Activated naive CD8-positive, alpha-beta T cell treated with anti-CD3 and anti-CD28 coated beads for 36 hours (primary cell): Measurements from ENCODE around the gene C2CD2. TPM values are rescaled to one million over a fixed set of nuclear protein-coding genes. Genes with fewer than 3 reads are reported as not detected.

Source experiments
- DNase-seq: peaks from one replicate; pipeline ENCODE4 v3.0.0; 2021
- H3K27ac Mint-ChIP-seq: one replicate; pipeline ENCODE4 v1.8.0; 2022; ENCODE audit warnings: mild to moderate bottlenecking, moderate library complexity, mixed read lengths
- H3K27me3 Mint-ChIP-seq: one replicate; pipeline ENCODE4 v1.8.0; 2022; ENCODE audit warnings: mild to moderate bottlenecking, mixed read lengths
- H3K36me3 Mint-ChIP-seq: one replicate; pipeline ENCODE4 v1.8.0; 2021; ENCODE audit warnings: mild to moderate bottlenecking, mixed read lengths
- H3K4me1 Mint-ChIP-seq: one replicate; pipeline ENCODE4 v1.8.0; 2021; ENCODE audit warnings: mixed read lengths
- H3K4me3 Mint-ChIP-seq: one replicate; pipeline ENCODE4 v1.8.0; 2022; ENCODE audit warnings: mild to moderate bottlenecking, moderate library complexity, mixed read lengths
- H3K9me3 Mint-ChIP-seq: one replicate; pipeline ENCODE4 v1.8.0; 2022; ENCODE audit warnings: mixed read lengths
- total RNA-seq, 2 experiments: library from RNA; stranded (reverse); gene quantifications; one replicate each; pipeline ENCODE4 v1.2.3, GENCODE V29; 2021

Gene C2CD2
- total RNA-seq, 2 experiments from 2014 or later, result 6.3 to 7.6 TPM

DNA sequence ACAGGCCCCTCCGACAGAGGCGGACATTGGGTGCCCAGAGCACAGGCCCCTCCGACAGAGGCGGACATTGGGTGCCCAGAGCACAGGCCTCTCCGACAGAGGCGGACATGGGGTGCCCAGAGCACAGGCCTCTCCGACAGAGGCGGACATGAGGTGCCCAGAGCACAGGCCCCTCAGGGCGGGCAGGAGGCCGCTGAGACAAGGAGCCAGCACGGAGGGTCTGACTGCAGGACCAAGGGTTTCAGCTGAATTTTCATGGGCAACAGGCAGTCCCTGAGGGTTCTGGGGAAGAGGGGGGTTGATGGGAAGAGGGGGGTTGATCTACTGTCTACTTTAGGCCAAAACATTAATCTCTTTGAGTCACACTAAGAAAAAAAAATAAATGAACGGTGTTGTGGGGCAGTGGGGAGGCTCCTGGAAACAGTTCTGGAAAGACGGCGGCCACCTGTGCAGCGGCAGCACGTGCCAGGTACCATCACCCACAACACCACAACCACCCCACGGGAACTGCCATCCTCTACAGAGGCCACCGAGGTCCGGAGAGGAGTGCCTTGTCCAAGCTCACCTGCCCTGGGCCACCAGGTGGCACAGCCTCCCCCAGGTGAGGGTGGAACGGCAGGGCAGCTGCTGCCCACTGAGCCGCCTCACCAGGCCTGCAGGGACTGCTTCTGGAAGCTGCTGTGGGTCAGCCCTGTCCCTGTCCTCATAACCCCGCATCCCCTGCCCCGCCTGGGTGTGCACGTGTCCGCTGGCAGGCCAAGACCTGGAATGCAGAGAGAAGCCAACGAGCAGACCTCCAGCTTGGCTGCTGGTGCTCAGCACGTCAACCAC, 95.1 kb downstream of the C2CD2 start:
- no peaks in the 10 kb centered on the region for H3K27me3 Mint-ChIP-seq
- no peak overlapping the region for H3K27ac Mint-ChIP-seq
- H3K4me1 Mint-ChIP-seq, result peaks cover 2% of the 10 kb centered on the region
- peaks cover 6% of the 10 kb centered on the region for H3K36me3 Mint-ChIP-seq
- H3K9me3 Mint-ChIP-seq, result no peaks in the 10 kb centered on the region
- DNase-seq, result no peak
- H3K4me3 Mint-ChIP-seq, result no peak overlapping the region

DNA sequence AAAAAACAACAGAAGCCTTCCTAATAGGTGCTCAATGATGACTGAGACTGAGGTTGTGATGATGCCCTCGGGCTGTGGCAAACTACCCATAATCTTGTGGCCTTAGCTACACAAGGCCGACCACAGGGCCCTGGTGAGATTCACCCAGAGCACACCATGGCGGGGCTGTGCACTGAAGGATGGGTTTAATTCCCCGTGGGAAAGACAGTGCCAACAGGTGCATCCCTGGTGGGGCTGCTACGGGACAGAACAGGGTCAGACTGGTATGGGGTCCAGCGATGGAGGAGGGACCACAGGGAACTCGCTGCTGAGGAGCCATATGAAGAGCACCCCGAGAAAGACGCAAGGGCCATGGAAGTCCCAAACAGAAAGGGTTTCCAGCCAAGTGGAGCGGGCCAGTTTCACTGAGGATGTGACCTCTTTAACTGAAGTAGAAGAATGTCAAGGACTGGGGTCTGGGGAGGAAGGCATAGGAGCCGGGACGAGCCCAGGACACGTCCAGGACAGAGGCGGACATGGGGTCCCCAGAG, 96.0 kb downstream of the C2CD2 start:
- no peak overlapping the region for H3K4me3 Mint-ChIP-seq
- H3K27me3 Mint-ChIP-seq, result no peaks in the 10 kb centered on the region
- peaks cover 6% of the 10 kb centered on the region for H3K36me3 Mint-ChIP-seq
- H3K9me3 Mint-ChIP-seq, result no peaks in the 10 kb centered on the region
- H3K4me1 Mint-ChIP-seq, result peaks cover 2% of the 10 kb centered on the region
- no peak for DNase-seq
- no peak overlapping the region for H3K27ac Mint-ChIP-seq

DNA sequence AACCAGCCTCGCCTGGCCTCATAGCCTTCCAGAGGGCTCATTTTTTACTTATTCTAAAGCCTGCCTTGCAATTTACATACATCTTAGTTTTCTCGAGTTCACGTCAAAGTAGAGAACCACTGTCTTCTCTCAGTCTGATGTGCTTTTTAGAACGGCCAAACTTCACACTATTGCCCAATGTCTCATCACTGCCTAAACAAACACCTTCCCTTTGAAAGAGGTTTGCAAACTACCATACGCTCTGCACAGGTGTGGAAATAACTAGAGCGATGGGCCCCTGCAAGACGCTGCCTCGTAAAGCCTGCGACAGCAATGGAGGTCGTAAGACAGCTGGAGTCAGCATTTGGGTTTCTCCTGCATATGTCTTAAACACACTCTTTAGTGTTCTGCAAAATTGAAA, 97.2 kb downstream of the C2CD2 start:
- Mint-ChIP-seq H3K27me3 (no peaks in the 10 kb centered on the region), H3K4me3 (no peak overlapping the region), H3K36me3 (peaks cover 6% of the 10 kb centered on the region), H3K4me1 (no peaks in the 10 kb centered on the region), H3K27ac (no peak overlapping the region), H3K9me3 (no peaks in the 10 kb centered on the region)
- no peak for DNase-seq

DNA sequence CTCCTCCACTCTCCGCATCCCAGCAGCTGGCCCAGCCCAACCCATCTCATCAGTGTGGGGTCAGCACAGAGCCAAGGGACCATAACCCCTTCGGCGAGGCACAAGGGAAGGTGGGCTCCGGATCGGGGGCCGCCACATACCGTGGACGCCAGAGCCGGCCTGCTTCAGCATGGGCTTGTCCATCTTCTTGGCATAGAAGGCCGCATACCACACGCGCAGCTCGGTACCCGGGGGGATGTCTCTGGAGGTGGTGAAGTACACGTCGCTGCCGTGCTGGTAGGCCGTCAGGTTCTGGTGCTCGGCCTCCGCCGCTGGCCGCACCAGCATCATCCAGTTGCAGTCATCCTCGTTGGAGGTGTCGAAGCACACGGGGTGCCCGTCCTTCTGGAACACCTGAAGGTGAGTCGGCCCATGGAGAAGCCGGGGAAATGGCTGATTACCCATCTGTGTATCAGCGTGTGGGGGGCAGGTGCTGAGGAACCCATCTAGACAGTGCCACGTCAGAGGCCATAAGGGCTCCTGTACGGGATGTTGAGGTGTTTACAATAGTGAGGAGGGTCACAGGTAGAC, 99.3 kb downstream of the C2CD2 start:
- peaks cover 6% of the 10 kb centered on the region for H3K36me3 Mint-ChIP-seq
- H3K27me3 Mint-ChIP-seq, result no peaks in the 10 kb centered on the region
- no peak overlapping the region for H3K27ac Mint-ChIP-seq
- no peak overlapping the region for H3K4me3 Mint-ChIP-seq
- no peaks in the 10 kb centered on the region for H3K9me3 Mint-ChIP-seq
- DNase-seq, result no peak
- H3K4me1 Mint-ChIP-seq, result no peaks in the 10 kb centered on the region

DNA sequence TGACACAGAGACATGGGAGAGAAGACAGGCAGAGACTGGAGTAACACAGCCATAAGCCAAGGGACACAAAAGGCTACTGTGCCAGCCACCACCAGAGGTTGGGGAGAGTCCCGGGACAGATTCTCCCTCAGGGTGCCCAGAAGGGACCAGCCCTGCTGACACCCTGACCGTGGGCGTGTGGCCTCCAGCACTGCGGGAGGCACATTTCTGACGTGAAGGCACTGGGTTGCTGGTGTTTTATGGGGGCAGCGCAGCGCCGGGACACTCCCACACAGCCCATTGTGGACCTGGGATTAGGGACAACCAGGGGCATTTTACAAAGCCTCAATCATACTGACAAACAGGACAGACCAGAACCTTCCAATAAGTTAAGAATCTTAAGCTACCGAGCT, 100.9 kb downstream of the C2CD2 start:
- no peak overlapping the region for H3K4me3 Mint-ChIP-seq
- DNase-seq, result no peak
- H3K27me3 Mint-ChIP-seq, result no peaks in the 10 kb centered on the region
- no peaks in the 10 kb centered on the region for H3K9me3 Mint-ChIP-seq
- H3K36me3 Mint-ChIP-seq, result peaks cover 6% of the 10 kb centered on the region
- no peak overlapping the region for H3K27ac Mint-ChIP-seq
- H3K4me1 Mint-ChIP-seq, result no peaks in the 10 kb centered on the region

DNA sequence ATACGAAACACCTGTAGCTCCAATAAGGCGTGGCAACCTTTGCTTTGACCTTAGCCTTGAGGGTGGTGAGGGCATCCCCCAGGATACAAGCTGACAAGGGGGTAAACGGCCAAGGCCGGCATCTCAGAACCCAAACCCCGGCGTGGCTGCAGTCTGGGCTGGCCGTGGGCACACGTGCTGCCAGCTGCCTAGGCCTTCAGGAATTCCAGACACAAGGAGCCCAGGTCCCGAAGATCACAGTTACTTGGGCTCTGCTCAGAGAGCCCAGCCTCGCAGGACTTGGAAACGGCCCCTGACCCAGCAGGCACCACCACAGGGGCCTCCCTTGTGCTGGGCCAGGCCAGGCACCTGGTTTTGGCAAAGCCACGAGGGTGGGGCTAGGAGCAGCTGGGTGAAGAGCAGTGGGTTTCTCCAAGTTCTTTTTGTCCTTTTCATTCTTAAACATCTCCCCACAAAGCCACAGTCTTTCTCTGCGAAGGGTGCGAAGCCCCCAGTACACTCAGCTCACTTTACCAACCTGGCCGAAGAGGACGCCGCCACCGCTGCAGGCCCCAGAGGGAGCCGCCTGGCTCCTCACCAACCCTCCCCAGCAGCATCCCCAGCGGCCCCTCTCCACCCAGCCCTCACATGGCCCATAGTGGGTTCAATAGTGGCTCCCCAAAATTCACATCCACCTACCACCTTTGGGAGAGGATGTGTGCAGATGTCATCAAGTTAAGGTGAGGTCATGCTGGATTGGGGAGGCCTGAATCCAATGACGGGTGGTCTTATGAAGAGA, 101.5 kb downstream of the C2CD2 start:
- H3K4me3 Mint-ChIP-seq, result no peak overlapping the region
- H3K36me3 Mint-ChIP-seq, result peaks cover 6% of the 10 kb centered on the region
- no peaks in the 10 kb centered on the region for H3K27me3 Mint-ChIP-seq
- no peak for DNase-seq
- H3K27ac Mint-ChIP-seq, result no peak overlapping the region
- H3K4me1 Mint-ChIP-seq, result no peaks in the 10 kb centered on the region
- H3K9me3 Mint-ChIP-seq, result no peaks in the 10 kb centered on the region

DNA sequence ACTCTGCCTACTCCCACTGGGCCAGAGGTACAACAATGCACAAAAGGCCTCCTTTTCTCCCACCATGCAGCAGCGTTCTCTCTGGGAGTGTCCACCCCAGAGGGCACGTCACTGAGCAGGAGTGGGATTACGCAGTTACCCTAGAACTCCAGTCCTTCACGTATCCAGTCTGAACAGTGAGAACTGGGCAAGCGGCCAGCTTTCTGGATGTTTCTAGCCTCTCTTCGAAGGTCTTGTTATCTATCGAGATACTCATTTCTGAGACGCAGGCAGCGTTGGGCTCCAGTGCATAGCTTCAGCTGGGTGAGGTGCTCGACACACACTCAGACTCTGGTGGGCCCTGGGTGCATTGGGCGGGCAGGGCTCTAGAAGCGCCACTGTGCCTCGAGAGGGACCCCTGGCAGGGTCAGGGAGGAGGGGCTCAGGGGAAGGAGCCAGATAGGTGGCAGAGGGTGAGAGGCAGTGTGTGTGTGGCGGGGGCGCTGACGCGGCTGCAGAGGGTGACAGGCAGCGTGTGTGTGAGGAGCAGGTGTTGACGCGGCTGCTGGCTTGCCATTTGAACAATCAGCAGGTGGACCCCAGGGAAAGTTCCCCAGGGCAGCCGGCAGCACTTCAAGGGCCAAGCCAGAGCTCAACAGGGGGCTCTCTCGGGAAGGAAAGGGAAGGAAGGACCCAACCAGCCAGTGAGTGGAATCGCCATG, 102.6 kb downstream of the C2CD2 start:
- Mint-ChIP-seq H3K36me3 (peaks cover 6% of the 10 kb centered on the region), H3K4me1 (no peaks in the 10 kb centered on the region), H3K4me3 (no peak overlapping the region), H3K27me3 (no peaks in the 10 kb centered on the region), H3K27ac (no peak overlapping the region), H3K9me3 (no peaks in the 10 kb centered on the region)
- no peak for DNase-seq

DNA sequence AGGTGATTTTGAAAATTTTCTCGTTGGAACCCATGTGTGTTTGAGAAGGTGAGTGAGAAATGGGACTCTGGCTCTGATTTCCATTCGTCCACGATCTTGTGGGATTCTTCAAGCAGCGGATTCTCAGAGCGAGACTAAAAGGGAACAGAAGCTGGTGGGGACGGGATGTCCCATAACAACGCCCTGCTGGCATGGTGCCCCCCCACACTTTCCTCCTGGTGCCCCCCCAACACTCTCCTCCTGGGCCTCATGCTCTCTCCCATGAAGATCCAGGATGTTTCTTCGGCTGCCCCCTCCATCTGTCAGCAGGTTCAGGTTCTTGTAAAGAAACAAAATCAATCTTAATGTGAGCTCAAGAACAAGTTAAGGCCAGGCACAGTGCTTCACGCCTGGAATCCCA, 103.7 kb downstream of the C2CD2 start:
- DNase-seq, result no peak
- H3K4me3 Mint-ChIP-seq, result no peak overlapping the region
- no peaks in the 10 kb centered on the region for H3K9me3 Mint-ChIP-seq
- no peaks in the 10 kb centered on the region for H3K4me1 Mint-ChIP-seq
- no peak overlapping the region for H3K27ac Mint-ChIP-seq
- H3K27me3 Mint-ChIP-seq, result no peaks in the 10 kb centered on the region
- peaks cover 6% of the 10 kb centered on the region for H3K36me3 Mint-ChIP-seq

DNA sequence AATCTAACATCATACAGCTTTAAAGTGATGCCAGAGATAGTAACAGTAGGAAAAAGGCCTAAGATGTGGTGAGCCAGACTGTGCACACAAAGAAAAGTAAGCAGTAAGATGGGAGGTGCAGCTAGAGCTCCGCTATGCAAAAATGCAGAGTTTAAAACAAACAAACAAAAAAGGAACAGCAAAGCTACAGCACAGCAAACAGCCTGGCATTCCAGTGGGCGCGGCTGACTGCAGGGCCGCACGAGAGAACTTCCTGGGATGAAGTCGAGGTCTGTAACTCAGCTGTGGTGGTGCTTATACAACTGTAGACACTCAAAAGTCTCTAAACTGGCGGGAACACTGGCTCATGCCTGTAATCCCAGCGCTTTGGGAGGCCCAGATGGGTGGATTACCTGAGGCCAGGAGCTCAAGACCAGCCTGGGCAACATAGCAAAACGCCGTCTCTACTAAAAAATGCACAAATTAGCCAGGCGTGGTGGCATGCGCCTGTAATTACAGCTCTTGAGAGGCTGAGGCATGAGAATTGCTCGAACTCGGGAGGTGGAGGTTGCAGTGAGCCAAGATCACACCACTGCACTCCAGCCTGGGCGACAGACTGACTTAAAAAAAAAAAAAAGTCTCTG, 104.7 kb downstream of the C2CD2 start:
- Mint-ChIP-seq H3K4me3 (no peak overlapping the region), H3K36me3 (peaks cover 1% of the 10 kb centered on the region), H3K27ac (no peak overlapping the region), H3K27me3 (no peaks in the 10 kb centered on the region), H3K4me1 (no peaks in the 10 kb centered on the region), H3K9me3 (no peaks in the 10 kb centered on the region)
- no peak for DNase-seq

DNA sequence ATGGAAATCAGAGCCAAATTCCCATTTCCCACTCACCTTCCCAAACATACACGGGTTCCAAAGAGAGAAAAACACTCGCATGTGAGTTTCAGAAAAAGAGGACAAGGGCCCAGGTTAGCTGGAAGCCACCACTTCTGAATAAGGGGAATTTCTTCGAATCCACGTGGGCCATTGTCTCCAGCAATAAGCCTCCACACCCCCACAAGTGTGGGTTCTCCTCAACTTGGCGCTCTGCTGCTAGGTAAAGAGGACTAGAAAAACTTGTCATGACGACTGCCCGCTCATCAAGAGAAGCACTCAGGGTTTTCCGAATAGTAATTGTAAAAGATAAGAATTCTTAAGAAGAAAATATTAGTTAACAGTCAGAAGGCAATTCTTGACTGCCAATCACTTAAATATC, 105.3 kb downstream of the C2CD2 start:
- Mint-ChIP-seq H3K27ac (no peak overlapping the region), H3K36me3 (peaks cover 6% of the 10 kb centered on the region), H3K4me3 (no peak overlapping the region), H3K9me3 (no peaks in the 10 kb centered on the region), H3K4me1 (no peaks in the 10 kb centered on the region), H3K27me3 (no peaks in the 10 kb centered on the region)
- DNase-seq, result no peak

DNA sequence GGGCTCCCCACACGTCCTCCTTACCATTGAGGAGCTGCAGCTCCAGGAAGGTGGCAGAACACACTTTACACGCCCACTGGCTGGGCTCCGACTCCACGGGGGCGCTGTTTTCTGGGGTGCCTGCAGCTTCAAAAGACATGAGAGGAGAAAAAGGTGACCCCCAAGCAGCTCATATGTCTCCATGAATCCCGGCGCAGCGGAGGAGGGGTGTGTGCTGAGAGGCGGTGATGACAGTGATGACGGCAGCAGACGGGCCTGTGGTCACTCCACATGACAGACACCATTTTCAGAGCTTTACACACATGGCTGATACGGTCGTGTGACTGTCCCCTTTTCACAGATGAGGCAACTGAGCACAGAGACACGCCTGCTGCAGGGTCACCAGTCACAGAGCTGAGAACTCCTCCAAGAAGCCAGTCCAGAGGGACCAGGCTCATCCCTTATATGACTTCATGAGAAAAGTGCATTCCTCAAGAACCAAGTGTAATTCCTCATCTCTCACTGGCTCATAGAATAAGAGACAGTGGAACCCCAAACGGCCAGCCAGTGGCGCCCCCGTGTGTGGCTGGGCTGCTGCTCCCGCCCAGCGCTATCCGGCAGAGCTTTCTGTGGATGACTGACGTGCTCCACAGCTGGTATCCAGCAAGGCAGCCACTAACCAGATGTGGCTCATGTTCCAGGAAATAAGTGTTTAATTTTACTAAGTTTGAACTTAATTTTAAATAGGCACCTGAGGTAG, 106.6 kb downstream of the C2CD2 start:
- Mint-ChIP-seq H3K27me3 (no peaks in the 10 kb centered on the region), H3K4me1 (no peaks in the 10 kb centered on the region), H3K36me3 (peaks cover 13% of the 10 kb centered on the region), H3K27ac (no peak overlapping the region), H3K4me3 (no peak overlapping the region), H3K9me3 (no peaks in the 10 kb centered on the region)
- no peak for DNase-seq

DNA sequence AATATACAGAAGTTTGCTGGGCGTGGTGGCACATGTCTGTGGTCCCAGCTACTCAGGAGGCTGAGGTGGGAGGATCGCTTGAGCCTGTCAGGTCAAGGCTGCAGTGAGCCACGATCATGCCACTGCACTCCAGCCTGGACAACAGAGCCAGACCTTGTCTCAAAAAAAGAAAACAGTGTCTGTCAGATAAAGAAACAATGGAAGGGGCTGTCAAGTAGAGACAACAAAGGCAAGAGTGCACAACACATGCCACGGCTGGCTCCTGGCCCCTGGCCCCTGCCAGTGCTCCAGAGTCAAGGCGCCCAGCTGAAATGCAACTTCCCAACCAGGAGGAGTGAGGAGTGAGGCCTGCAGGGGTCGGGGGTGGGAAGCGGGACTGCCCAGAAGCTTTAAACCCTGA, 107.3 kb downstream of the C2CD2 start:
- Mint-ChIP-seq H3K36me3 (peaks cover 17% of the 10 kb centered on the region), H3K27me3 (no peaks in the 10 kb centered on the region), H3K4me3 (no peak overlapping the region), H3K4me1 (no peaks in the 10 kb centered on the region), H3K9me3 (no peaks in the 10 kb centered on the region), H3K27ac (no peak overlapping the region)
- no peak for DNase-seq

DNA sequence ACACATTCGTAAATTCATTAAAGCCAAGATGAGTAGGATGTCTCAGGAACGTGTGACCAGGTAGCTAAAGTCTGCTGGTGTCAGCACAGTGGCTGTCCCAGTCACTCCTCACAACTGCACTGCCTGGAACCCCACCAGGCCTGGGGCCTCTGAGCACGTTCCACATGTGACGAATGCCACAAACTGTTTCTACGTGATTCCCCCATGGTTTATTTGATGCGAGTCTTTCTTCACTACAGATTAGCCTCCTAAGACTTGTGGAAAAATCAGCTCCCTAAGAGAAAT, 107.8 kb downstream of the C2CD2 start:
- Mint-ChIP-seq H3K4me1 (no peaks in the 10 kb centered on the region), H3K27me3 (no peaks in the 10 kb centered on the region), H3K27ac (no peak overlapping the region), H3K9me3 (peaks cover 5% of the 10 kb centered on the region), H3K4me3 (no peak overlapping the region), H3K36me3 (peaks cover 22% of the 10 kb centered on the region)
- DNase-seq, result no peak

DNA sequence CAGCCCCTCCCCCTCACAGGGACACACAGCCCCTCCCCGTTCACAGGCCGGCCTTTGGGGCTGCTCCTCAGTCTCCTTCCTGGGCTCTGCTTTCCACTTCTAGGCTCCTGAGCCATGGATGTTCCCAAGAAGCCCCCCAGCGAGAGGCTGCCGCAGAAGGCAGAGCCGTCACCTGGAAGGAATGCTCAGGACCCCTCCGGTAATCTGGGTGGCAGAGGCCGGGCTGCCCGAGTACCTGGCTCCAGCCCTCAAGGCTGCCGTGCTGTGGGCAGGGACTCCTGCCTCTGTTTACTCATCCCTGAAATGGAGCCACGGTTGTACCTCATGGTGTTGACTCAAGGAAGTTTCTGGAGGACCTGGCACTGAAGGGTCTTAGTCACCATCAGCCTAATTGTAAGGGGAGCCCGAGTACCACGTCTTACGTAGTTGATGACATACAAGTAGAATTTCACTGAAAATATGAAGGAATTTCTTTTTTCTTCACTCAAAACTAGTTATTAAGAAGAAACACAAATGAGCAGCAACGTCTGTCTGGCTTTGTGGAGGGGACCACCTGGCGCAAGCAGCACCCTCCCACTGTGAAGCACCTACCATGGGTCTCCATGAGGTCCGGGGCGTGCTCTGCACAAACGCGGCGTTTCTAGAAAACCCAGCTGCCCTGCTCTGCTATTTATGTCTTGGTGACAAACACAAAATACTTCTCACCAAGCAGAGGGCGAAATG, 108.3 kb downstream of the C2CD2 start:
- H3K27ac Mint-ChIP-seq, result no peak overlapping the region

More for the DNA sequence above, 108.3 kb downstream of the C2CD2 start:
- no peak for DNase-seq
- H3K36me3 Mint-ChIP-seq, result peaks cover 26% of the 10 kb centered on the region
- no peak overlapping the region for H3K4me3 Mint-ChIP-seq
- no peaks in the 10 kb centered on the region for H3K4me1 Mint-ChIP-seq
- no peaks in the 10 kb centered on the region for H3K27me3 Mint-ChIP-seq
- peaks cover 9% of the 10 kb centered on the region for H3K9me3 Mint-ChIP-seq
